ENCODE measurements around the gene MLN. TPM values are rescaled to one million over a fixed set of nuclear protein-coding genes. Genes with fewer than 3 reads are reported as not detected.

The MLN gene
- total RNA-seq, 1 donor from 2014 or later: not detected

DNA sequence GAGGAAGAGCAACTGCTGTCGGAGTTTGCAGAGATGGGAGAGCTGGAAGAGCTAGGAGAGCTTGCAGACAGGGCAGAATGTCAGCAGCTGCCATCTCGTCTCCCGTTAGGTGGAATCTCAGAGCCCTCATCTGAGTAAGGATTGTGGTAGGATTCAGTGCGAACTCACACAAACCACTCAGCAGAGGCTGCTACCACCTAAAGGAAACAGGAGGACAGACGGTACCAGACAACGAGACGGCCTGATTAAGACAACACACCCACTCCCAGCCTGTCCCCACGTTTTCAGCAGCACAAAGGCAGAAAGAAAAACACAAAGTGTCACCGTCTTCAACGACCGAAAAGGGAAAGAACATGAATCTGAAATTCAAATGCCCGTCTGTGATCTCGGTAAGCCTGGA is 19.0 kb downstream of the MLN start:
- peaks cover 27% of the 10 kb centered on the region for H3K36me3 ChIP-seq (ENCODE audit: control insufficient read depth, insufficient read depth, low read length)
- DNase-seq (ENCODE audit: low read depth): no peak
- TF ChIP-seq, protein P1, sequence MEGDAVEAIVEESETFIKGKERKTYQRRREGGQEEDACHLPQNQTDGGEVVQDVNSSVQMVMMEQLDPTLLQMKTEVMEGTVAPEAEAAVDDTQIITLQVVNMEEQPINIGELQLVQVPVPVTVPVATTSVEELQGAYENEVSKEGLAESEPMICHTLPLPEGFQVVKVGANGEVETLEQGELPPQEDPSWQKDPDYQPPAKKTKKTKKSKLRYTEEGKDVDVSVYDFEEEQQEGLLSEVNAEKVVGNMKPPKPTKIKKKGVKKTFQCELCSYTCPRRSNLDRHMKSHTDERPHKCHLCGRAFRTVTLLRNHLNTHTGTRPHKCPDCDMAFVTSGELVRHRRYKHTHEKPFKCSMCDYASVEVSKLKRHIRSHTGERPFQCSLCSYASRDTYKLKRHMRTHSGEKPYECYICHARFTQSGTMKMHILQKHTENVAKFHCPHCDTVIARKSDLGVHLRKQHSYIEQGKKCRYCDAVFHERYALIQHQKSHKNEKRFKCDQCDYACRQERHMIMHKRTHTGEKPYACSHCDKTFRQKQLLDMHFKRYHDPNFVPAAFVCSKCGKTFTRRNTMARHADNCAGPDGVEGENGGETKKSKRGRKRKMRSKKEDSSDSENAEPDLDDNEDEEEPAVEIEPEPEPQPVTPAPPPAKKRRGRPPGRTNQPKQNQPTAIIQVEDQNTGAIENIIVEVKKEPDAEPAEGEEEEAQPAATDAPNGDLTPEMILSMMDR (IDR thresholded peaks at IDR 0.05; ENCODE audit: insufficient read depth, low read length, severe bottlenecking): no peak
- no peak overlapping the region for H3K4me3 ChIP-seq (ENCODE audit: low read depth, low read length)
- FAIRE-seq: no peak
- no peaks in the 10 kb centered on the region for H3K27me3 ChIP-seq (ENCODE audit: control insufficient read depth, insufficient read depth, low read length)

DNA sequence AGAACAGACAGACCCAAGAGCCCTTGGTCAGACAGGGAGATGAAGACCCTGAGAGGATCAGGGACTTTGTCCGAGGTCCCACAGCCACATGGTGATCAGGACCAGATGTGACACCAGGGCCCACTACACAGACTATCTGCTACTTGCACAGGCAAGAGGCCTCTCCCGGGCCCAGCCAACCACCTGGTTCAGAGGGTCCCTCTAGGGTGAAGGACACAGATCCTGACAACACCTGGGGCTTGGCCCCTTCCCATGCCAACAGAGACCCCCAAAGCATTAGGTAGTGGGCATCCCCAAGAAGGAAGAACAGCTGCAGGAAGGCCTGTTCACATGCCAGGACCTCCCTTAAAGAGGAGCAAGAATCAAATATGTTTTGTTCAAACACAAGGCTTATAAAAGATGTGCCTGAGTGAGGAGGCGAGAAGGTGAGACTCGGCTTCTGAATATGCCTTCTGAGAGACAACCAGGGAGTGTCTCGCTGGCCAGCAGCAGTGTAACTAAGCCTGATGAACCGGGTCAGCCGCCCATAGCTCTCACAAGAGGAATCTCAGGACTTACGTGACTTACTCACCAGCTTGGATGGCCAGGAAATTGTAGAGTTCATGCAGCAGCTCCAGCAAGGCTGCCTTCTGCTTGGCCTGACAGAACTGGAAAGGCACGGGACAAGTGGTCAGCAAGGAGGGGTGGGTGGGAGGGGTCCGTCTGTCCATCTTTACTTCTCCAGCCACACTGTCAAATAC is 19.9 kb downstream of the MLN start:
- H3K4me3 ChIP-seq (ENCODE audit: low read depth, low read length): no peak overlapping the region
- FAIRE-seq (no peak), DNase-seq (ENCODE audit: low read depth) (no peak)
- TF ChIP-seq, protein P1 (IDR thresholded peaks at IDR 0.05; ENCODE audit: insufficient read depth, low read length, severe bottlenecking): no peak
- no peaks in the 10 kb centered on the region for H3K27me3 ChIP-seq (ENCODE audit: control insufficient read depth, insufficient read depth, low read length)
- H3K36me3 ChIP-seq (ENCODE audit: control insufficient read depth, insufficient read depth, low read length): peaks cover 33% of the 10 kb centered on the region

DNA sequence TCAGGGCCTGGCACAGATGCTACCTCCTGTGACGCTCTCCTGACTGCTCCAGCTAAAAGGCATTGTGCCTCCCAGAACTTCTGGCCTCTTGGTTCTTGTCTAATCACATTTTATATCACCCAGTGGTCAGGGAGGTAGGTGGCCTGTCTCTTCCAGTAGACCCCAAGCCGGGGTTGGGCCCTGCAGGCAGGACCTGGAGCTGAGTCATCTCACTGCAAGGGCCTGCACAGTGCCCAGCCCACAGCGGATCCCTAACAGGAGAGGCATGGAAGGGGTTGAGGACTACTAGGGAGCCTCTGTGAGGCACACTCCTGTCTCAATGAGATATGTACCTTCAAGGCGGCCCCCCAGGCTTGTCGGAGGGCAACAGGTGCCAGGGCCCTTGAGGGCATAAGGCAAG is 21.2 kb downstream of the MLN start:
- DNase-seq (ENCODE audit: low read depth): no peak
- peaks cover 41% of the 10 kb centered on the region for H3K36me3 ChIP-seq (ENCODE audit: control insufficient read depth, insufficient read depth, low read length)
- no peaks in the 10 kb centered on the region for H3K27me3 ChIP-seq (ENCODE audit: control insufficient read depth, insufficient read depth, low read length)
- no peak for FAIRE-seq
- no peak overlapping the region for H3K4me3 ChIP-seq (ENCODE audit: low read depth, low read length)
- TF ChIP-seq, protein P1 (IDR thresholded peaks at IDR 0.05; ENCODE audit: insufficient read depth, low read length, severe bottlenecking): no peak

DNA sequence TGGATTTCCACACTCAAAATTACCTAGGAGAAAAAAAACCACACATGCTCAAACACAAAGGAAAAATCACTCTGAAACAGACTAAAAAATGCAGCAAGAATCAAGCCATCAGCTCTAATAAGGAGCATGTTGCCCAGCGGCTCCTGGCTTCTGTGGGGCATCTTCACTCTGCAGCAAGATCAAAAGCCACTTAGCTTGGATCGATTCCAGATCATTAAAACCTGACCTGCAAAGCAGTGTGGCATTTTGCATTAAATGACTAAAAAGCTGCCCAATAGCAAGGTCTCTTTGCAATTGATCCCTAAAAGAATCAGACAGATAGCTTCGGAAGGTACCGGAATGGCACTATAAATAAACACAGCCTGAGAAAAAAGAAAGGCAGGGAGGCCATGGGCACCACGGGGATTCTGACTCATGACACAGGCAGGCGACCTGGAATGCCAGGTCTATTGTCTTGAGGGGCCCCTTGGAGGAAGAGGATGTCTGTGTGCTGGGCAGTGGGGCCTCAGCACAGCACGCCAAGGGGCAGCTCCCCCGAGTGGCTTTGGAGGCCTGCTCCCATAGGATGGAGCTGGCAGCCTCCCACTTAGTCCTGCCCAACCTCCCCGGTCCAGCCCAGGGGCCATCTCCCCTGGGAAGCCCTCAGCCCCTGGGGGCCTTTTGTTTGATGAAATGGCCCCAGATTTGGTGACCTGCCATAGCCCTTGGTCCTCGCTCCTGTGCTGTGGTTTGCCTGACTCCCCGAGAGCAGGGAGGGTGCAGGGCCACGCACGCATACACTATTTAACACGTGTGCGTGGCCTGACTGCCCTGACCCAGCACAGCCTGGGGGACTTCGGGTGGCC is 22.4 kb downstream of the MLN start:
- peaks cover 50% of the 10 kb centered on the region for H3K36me3 ChIP-seq (ENCODE audit: control insufficient read depth, insufficient read depth, low read length)
- no peak overlapping the region for H3K4me3 ChIP-seq (ENCODE audit: low read depth, low read length)
- TF ChIP-seq, protein P1 (IDR thresholded peaks at IDR 0.05; ENCODE audit: insufficient read depth, low read length, severe bottlenecking): no peak
- H3K27me3 ChIP-seq (ENCODE audit: control insufficient read depth, insufficient read depth, low read length): no peaks in the 10 kb centered on the region
- DNase-seq (ENCODE audit: low read depth) (peak; percentile 30), FAIRE-seq (no peak)

DNA sequence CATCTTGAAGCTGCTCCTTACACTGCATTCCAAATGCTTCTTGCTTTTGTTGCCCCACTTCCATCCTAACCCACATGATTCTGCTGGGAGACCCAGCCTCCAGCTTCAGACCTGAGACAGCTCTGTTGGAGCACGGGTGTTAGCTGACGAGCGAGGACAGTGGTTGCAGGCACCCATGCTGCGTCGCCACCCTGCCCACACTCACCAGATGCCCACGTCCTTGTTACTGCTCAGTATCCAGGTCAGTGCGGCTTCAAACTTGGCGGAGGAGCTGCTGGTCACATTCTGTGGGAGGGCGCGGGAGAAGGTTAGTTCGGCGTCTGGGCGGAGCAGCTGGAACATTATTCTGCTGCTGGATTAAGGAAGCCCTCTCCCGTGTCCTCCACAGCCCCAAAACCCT is 23.9 kb downstream of the MLN start:
- Histone ChIP-seq H3K36me3 (ENCODE audit: control insufficient read depth, insufficient read depth, low read length) (peaks cover 56% of the 10 kb centered on the region), H3K4me3 (ENCODE audit: low read depth, low read length) (no peak overlapping the region), H3K27me3 (ENCODE audit: control insufficient read depth, insufficient read depth, low read length) (no peaks in the 10 kb centered on the region)
- TF ChIP-seq, protein P1 (IDR thresholded peaks at IDR 0.05; ENCODE audit: insufficient read depth, low read length, severe bottlenecking): no peak
- DNase-seq (ENCODE audit: low read depth): no peak
- no peak for FAIRE-seq
